GM19467 (cell line): ENCODE results near the gene PDCD1.
"Not testable (repeated sequence)": the region's sequence is repeated elsewhere in the genome, so short reads cannot be mapped to it uniquely, and the experiment has no call there.

Source experiments
- ATAC-seq: cut with Tn5 transposase; IDR thresholded peaks from one replicate; pipeline ENCODE4 v1.9.1; 2021; ENCODE audit warnings: mild to moderate bottlenecking, moderate library complexity; ENCODE audit not compliant: unreplicated experiment

Gene PDCD1

GRCh38 chr2:241858206-241859016 lies at the start of gene PDCD1:
TSS of gene PDCD1 (minus strand) at chr2:241858894. CDS start at chr2:241858838, 56 bp downstream.
- ATAC-seq: no peak

DNA sequence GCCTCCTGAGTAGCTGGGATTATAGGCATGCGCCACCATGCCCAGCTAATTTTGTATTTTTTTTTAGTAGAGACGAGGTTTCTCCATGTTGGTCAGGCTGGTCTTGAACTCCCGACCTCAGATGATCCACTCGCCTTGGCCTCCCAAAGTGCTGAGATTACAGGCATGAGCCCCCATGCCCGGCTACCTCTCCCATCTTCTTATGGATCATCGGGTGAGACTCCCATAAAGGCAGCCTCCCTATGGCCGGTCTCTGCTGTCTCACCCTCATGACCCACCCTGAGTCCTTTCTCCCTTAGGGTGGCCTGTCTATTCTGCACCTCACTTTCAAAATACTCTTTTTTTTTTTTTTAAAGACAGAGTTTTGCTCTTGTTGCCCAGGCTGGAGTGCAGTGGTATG lies 49.1 kb upstream of the PDCD1 start:
- ATAC-seq: not testable (repeated sequence)

DNA sequence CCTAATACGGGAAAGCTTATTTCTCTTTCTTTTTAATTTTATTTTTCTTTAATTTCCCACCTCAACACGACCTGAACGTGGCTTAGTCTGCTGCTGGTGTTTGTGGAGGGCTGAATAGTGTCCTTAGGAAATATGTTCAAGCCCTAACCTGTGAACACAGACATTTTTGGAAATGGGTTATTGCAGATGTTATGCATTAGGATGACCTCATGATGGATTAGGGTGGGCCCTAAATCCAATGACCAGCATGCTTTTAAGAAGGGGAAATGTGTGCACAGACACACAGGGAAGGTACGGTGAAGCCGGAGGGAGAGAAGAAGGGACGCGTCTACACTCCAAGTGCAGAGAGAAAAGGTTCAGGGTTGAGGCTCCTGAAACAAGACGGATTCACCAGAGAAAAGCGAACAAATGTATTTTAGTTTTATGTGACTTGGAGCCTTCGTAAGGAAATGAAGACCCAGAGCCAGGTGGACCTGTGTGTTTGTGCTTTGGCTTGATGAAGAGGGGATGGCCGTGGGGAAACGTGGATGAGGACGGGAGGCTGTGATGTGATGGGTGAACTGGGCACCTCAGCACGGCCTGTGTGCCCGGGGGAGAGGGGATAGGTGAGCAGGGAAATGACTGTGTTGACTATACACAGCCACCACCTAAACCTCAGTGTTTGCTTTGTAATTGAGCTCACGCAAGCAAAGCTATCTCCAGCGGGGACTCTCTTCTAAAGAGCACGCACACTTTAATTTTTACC lies 48.3 kb upstream of the PDCD1 start:
- ATAC-seq: no peak

- ATAC-seq: not testable (repeated sequence)
Observed at GRCh38 chr2:241906378-241906770, 47.7 kb upstream of the PDCD1 start.

DNA sequence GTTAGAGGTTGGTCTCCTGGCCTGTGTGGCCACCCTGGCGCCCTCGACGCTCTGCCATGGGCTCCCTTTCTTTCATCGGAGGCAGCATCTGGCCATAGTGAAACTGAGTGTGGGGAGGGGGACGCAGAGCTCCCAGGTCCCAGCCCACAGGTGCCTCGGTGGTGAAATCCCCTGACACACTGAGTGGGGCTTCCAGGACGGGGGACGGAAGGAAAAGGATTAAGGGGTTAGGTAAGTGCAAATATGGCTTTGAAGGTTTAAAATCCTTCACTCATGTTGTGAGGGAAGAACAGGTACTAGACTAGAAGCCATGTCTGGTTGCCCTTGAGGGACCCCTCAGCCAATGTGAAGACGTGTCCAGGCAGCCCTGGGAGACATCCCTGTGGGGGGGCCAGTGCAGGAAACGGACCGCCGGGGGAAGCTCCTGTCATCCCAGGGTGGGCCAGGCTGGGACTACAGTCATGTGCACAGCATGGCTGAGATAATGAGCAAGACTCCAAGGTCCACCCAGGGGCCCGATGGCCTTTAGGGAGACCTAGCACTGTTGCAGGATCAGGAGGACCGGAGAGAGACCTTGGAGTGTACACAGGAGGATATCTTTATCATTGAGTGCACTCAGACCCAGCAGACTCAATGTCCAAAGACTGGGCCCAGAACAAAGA lies 47.2 kb upstream of the PDCD1 start:
- no peak for ATAC-seq

GRCh38 chr2:241904791-241905710 lies 46.4 kb upstream of the PDCD1 start:
- ATAC-seq: no peak

- no peak for ATAC-seq
Observed at GRCh38 chr2:241904011-241904718, 45.5 kb upstream of the PDCD1 start.

DNA sequence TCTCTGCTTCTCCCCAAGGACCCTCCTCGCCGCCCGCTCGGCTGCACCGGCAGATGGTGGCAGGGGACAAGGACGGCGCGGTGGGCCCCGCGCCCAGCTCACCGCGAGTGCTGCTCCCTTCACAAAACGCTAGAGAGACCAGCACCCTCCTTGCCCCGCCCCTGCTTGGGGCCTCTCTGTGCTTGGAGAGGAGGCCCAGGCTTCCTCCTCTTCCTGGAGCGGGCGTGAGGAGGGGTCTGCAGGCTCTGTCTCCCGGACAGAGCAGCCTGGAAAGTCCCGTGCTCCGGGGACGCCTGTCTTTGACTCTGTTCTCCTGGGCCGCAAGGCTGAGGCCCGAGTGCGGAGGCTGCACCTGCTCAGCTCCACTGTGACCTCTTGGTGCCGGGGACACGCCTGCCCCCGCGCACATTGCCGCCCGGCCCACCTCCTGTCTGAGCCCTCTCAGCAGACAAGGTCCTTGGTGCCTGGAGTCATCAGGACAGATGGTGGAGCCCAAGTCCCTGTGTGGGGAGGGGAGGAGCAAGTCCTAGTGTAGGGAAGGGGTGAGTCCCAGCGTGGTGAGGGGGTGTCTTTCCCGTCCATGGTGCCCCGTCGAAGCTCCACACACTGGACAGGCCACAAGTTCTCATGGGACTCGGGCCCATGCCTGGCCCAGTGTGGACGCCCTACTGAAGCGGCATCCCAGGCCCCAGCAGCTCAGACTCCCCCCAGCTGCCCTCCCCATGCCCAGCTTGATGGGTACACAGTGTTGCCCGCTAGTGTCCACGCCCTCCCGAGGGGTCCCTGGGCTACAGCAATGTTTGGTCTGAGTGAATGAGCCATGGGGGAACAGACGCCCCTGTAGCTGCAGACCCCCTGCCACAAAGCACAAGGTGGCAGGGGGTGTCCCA lies 44.7 kb upstream of the PDCD1 start:
- no peak for ATAC-seq

DNA sequence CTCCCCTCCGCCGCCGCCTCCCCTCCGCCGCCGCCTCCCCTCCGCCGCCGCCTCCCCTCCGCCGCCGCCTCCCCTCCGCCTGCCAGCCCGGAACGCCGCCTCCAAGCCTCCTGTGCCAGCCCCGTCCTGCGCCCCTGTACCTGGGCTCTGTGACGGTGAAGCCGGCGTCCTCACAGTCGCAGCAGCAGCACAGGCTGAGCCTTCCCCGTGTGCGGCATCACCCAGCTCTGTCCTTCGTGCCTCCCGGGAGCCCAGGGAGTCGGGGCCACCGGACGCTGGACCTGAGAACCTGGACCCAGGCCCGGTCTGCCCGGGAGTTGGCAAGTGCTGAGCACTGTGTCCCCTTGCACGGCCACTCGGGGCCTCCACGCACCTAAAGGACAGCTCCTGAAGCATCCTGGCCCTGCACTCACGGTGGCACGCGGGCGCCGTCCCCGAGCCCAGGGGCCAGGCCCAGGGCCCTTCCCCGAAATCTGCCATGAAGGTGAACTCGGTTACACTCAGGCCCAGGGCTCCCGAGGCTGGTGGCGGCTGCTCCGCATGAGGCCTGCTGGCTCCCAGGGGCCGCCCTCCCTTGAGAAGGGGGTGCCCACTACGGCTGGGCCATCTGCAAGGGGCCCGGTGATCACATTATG lies 43.8 kb upstream of the PDCD1 start:
- no peak for ATAC-seq

- no peak for ATAC-seq
Observed at GRCh38 chr2:241901500-241902351, 43.0 kb upstream of the PDCD1 start.

GRCh38 chr2:241901018-241901380 lies 42.3 kb upstream of the PDCD1 start:
- ATAC-seq: no peak

GRCh38 chr2:241900251-241901017 lies 41.7 kb upstream of the PDCD1 start:
- no peak for ATAC-seq

DNA sequence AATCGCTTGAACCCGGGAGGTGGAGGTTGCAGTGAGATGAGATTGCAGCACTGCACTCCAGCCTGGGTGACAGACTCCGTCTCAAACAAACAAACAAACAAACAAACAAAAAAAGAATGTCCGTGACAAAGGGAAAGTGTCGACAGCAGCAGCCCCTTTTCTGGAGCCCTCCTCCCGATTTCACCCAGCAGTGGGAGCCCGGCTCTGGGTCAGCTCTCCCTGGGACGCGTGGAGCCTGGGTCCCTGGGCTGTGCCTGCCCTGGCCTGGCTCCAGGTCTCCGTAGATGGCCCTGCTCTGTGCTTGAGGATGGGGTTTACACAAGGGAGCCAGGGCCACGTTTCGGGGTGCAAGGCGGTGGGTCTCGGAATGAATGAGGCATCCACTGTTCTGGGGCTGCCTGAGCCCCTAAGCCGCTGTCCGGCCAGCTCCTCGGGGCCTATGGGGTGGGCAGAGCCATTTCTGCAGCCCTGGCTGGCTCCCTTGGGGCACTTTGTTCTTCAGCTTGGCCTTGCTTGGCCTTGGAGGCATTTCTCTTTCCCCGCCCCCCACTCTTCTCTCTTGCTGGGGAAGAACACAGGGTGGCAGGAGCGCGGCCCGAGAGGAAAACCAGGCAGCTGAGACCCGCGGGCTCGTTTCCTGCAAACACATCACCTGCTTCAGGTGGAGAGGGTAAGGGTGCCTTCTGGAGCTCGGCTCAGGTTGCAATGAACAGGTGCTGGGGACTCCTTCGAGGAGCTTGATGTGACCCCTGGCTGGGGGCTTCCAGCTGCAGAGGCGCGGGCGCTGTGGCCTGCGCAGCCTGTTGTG lies 40.0 kb upstream of the PDCD1 start:
- ATAC-seq: no peak

GRCh38 chr2:241897231-241897916 lies 38.7 kb upstream of the PDCD1 start:
- ATAC-seq: no peak

GRCh38 chr2:241896746-241897201 lies 38.1 kb upstream of the PDCD1 start:
- no peak for ATAC-seq
